Ureter (tissue), 1 donor: ENCODE results near the gene DUS1L. TPM values are rescaled to one million over a fixed set of nuclear protein-coding genes. Genes with fewer than 3 reads are reported as not detected.
A peak's percentile ranks its signal among the peaks of the same experiment; 100 is the strongest.

ENCODE experiments used
- DNase-seq: peaks from one replicate; pipeline ENCODE4 v3.0.0-alpha.2; 2020; ENCODE audit warnings: low spot score
- total RNA-seq: library from RNA; stranded (reverse); gene quantifications from one replicate; pipeline ENCODE4 v1.2.4, GENCODE V29; 2023
- donor health status: DM: yes; HTN: yes; CAD: no.

Gene DUS1L
- total RNA-seq, 1 donor from 2014 or later: 158 TPM

- no peak for DNase-seq
These were observed 10.3 kb downstream of the DUS1L start for GRCh38 chr17:82055023-82055964.

DNA sequence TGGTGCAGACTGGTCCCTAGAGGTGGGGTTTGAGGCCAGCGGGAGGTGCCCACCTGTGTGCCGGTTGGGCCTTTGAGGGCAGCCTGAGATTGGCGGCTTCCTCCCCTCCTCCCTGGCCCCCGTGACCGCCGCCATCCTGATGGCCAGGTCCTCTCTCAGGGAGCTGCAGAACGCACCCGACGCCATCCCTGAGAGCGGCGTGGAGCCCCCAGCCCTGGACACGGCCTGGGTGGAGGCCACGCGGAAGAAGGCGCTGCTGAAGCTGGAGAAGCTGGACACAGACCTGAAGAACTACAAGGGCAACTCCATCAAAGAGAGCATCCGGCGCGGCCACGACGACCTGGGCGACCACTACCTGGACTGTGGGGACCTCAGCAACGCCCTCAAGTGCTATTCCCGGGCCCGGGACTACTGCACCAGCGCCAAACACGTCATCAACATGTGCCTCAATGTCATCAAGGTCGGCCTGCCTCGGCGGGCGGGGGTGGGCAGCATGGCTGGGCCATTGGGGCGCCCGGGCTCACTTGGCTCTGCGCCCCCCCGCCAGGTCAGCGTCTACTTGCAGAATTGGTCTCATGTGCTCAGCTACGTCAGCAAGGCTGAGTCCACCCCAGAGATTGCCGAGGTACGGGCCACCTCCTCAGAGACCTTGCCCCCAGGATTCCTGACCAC is 11.1 kb downstream of the DUS1L start:
- DNase-seq: no peak

DNA sequence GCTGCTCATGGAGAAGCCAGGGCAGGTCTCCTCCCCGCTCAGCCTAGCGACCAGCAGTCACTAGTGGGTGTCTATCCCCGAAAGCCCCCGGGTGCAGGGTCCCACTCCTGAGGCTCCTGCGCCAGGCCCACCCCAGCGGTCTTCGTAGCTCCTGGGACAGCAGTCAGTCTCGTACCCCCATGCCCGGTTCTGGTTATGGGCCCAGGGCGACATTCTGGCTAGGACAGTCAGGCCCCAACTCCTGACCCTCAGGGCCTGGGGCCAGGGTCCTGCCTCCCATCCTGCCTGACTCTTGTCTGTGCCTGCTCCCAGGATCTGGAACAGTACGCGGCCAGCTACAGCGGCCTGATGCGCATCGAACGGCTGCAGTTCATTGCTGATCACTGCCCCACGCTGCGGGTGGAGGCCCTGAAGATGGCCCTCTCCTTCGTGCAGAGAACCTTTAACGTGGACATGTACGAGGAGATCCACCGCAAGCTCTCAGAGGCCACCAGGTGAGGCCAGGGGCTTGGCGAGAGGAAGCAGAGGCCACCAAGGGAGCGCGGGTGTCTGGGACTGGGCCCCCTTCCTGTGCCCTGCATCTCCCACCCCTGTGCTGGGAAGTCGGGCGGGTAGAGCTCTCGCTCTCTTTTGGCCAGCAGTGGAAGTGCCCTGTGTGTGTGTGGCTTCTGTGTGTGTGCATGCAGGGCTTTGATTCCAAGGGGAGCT is 11.9 kb downstream of the DUS1L start:
- DNase-seq: no peak

- DNase-seq: no peak
These were observed 12.5 kb downstream of the DUS1L start for GRCh38 chr17:82053130-82053529.

- no peak for DNase-seq
These were observed 13.0 kb downstream of the DUS1L start for GRCh38 chr17:82052638-82053059.

DNA sequence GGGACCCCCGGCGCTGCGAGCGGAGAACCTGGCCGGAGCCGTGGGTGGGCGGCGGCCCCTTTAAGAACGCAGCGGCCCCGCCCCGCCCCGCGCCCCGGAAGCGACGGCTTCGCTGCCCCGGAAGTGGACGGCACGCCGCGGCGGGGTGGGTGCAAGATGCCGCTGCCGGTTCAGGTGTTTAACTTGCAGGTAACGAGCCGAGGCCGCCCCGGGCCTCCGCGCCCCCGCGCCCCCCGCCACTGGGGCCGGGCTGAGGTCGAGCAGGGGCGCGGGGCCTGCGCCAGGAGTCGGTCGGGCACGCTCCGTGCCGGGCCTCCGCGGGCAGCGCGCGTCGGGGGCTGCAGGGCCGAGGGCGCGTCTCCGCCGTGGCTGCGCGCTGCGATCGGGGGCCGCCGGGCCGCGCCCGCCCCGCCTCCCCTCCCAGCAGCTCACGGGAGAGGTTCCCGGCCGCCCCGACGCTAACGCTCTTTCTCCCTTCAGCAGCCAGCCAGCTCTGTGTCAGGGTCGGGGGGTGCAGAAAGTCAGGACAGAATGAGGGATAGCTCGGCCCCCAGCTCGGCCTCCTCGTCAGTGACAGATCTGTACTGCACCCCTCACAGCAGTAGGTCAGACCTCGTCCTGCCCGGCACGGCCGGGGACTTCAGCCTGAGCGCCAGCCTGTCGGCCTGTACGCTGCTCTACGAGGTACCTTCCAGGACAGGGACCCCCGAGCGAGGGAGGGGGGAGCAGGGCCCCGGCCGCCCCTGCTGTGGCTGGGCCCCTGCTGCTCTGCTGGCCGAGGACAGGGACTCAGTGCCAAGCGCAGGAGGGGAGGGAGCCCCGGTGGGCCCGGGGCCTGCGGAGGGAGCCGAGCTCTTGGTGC is 13.6 kb downstream of the DUS1L start, which contains the start of the genes GPS1 and RFNG:
GPS1 (plus strand) TSS at position 123 of the 862 bp plus-strand sequence; CDS start at position 157, 34 bp downstream.
RFNG (minus strand) TSS at position 36 of the 862 bp plus-strand sequence. CDS start 45 bp downstream, outside the sequence.
- peak; percentile 80 for DNase-seq

GRCh38 chr17:82050761-82051641 is 14.6 kb downstream of the DUS1L start:
- DNase-seq: no peak

- DNase-seq: no peak
These were observed 15.3 kb downstream of the DUS1L start for GRCh38 chr17:82050152-82050760.

DNA sequence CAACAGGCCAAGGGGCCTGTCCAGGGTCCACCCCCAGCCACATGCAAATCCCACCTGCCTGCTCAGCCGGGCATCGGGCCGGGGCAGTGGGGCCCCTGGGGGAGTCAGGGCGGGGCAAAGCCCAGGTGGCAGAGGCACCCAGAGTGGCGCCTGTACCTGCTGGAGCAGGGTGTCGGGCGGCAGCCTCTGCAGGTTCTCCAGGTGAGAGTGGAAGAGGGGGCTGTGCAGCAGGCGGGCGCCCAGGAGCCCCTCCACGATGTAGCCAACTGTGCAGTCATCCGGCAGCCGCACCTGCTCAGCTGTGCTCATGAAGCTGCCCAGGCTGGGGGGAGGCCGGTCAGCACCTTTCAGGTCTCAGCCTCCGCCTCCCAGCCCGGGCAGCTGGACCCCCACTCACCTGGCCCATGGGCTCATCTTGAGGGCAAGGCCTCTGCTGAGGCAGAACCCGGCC is 16.1 kb downstream of the DUS1L start:
- DNase-seq: no peak

- no peak for DNase-seq
These were observed 16.5 kb downstream of the DUS1L start for GRCh38 chr17:82049106-82049505.

GRCh38 chr17:82048571-82048971 is 17.0 kb downstream of the DUS1L start:
- no peak for DNase-seq

DNA sequence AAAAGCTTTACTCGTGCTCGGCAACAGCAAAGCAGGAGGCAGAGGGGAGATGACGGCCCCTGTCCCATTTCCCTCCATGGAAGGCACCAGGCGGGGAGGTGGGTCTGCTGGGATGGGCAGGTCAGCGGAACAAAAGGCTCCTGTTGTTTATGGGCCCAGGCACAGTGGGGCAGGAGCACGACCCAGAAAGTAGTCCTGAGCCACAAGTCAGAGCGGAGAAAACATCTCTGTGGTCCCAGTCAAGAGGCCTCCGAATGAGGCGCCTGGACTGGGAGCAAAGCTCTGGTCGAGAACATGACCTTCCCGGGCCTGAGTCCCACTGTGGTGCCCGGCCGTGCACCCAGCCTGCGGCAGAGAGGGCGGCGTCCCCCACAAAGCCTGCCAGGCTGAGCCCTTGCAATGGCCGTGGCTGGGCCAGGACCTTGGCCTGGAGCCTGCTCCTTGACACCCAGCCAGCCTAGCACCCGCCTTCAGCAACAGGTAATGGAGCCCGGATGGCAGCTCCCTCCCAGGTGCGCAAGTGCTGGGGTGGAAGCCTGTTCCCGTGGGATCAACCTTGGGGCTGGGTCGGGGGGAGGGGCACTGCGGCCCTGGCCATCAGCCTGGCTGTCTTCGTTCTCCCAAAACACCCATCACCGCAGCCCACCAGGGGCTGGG is 17.6 kb downstream of the DUS1L start:
- no peak for DNase-seq

DNA sequence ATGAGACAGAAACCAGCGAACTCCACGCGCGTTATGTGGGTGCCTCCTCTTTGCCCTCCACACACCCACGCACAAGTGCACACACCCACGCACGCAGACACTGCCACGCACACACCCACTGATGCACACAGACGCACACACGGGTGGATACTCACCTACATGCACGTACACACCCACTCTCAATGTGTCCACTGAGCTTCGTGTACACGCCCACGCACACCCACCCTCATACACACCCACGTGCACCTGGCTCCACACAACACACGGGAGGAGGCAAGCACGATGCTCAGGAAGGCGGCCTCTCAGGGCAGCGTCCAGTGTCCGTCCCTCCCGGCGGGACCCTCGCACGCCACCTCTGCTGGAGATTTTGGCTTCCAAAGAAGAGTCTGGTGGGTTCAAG is 18.2 kb downstream of the DUS1L start:
- DNase-seq: no peak

DNA sequence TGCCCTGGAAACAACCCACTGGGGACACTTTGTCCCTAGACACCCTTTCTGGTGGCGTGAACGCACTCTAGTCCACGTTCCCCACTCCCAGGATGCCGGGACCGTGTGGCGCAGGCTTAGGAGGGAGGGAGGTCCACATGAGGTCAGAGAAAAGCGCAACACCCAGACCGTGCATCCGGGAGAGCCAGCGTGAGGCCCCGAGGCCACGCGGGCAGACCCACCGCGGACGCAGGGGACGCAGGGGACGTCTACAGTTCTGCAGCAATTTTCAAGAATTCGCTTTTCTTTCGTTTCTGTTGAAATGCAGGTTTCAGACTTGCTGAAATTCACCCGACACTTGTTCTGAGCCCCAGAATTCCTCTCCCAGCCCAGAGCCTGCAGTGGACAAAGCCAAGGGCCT is 18.7 kb downstream of the DUS1L start:
- DNase-seq: no peak

- no peak for DNase-seq
These were observed 19.6 kb downstream of the DUS1L start for GRCh38 chr17:82045936-82046484.

- no peak for DNase-seq
These were observed 22.1 kb downstream of the DUS1L start for GRCh38 chr17:82043507-82043906.

GRCh38 chr17:82042649-82043048 is 23.0 kb downstream of the DUS1L start:
- no peak for DNase-seq

DNA sequence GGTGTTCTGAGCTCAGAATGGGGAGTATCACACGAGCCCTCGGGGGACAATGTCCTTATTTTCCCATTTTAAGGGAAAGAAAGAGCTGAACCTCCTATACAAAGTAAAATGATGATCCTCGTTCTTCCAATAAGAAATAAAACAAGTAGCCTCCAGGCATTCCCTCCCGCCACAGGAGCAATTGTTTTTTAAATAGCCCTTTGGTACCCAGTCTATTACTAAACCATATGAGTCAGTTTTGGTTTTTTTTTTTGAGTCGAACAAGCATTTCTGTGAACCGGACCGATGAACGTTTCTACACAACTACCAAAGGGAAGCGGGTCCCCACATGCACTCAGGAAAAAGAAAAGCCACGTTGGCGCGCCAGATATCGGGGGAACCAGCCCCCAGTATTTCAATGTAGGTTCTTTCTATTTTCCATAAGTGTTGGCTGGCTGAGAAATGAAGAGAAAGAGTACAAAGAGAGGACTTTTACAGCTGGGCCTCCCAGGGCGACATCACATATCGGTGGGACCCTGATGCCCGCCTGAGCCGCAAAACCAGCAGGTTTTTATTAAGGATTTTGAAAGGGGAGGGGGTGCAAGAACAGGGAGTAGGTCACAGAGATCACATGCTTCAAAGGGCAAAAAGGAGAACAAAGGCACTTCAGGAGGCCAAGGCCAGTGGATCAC is 24.3 kb downstream of the DUS1L start:
- DNase-seq: no peak
